Erythroblast (primary cell): ENCODE measurements around the gene MTMR6.

ENCODE experiments used
- GATA1 ChIP-seq: IDR thresholded peaks from 2 replicates; pipeline ENCODE4 v1.6.1; 2011; ENCODE audit warnings: low read depth, mild to moderate bottlenecking, control low read depth, low read length, moderate library complexity
- POLR2A ChIP-seq: IDR thresholded peaks from 2 replicates; pipeline ENCODE4 v1.6.1; 2011; ENCODE audit warnings: mild to moderate bottlenecking, low read length

GRCh38 chr13:25198647-25199046, 88.6 kb downstream of the MTMR6 start:
- no peak for TF ChIP-seq POLR2A
- TF ChIP-seq GATA1, result no peak
